Fibroblast of villous mesenchyme (primary cell): ENCODE data around the gene TMEM63C. TPM values are rescaled to one million over a fixed set of nuclear protein-coding genes. Genes with fewer than 3 reads are reported as not detected.

Experiments used
- DNase-seq: peaks from one replicate; pipeline ENCODE4 v3.0.0-alpha.2; 2010; ENCODE audit warnings: low read depth
- H3K4me3 ChIP-seq: 2 replicates; pipeline ENCODE4 v1.5.1; 2011; ENCODE audit warnings: low read depth, mild to moderate bottlenecking, low read length
- total RNA-seq: library from RNA; depleted of rRNA; stranded (reverse); fragments of >200 nt; gene quantifications from 2 replicates; pipeline ENCODE4 v1.2.3, GENCODE V29; 2012
- TF ChIP-seq, protein P1 (sequence below): IDR thresholded peaks from 2 replicates; pipeline ENCODE4 v1.5.1; 2012; ENCODE audit warnings: low read depth, mild to moderate bottlenecking, low read length; ENCODE audit not compliant: insufficient read depth

TMEM63C gene
- total RNA-seq, 1 donor = under 0.01 TPM

DNA sequence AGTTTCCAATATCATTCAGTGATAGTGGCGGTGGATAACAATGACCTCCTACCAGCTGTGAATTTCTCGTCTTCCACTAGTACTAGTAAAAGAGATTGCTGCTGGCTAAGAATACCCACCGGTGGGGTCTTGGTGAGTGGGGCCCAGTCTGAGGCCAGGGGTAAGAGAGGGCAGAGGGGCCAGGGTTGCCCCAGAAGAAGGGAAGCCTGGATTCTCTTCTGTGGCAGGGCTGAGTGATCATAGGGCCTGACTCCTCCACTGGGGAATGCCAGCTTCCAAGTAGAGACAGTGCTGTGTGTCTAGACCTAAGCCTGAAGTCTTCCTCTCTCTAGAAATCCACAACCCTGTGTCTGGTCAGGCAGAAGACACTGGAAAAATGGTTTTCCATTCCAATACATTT is 5.8 kb upstream of the TMEM63C start:
- no peak for DNase-seq
- H3K4me3 ChIP-seq = no peak overlapping the region
- TF ChIP-seq, protein P1, sequence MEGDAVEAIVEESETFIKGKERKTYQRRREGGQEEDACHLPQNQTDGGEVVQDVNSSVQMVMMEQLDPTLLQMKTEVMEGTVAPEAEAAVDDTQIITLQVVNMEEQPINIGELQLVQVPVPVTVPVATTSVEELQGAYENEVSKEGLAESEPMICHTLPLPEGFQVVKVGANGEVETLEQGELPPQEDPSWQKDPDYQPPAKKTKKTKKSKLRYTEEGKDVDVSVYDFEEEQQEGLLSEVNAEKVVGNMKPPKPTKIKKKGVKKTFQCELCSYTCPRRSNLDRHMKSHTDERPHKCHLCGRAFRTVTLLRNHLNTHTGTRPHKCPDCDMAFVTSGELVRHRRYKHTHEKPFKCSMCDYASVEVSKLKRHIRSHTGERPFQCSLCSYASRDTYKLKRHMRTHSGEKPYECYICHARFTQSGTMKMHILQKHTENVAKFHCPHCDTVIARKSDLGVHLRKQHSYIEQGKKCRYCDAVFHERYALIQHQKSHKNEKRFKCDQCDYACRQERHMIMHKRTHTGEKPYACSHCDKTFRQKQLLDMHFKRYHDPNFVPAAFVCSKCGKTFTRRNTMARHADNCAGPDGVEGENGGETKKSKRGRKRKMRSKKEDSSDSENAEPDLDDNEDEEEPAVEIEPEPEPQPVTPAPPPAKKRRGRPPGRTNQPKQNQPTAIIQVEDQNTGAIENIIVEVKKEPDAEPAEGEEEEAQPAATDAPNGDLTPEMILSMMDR = no peak

DNA sequence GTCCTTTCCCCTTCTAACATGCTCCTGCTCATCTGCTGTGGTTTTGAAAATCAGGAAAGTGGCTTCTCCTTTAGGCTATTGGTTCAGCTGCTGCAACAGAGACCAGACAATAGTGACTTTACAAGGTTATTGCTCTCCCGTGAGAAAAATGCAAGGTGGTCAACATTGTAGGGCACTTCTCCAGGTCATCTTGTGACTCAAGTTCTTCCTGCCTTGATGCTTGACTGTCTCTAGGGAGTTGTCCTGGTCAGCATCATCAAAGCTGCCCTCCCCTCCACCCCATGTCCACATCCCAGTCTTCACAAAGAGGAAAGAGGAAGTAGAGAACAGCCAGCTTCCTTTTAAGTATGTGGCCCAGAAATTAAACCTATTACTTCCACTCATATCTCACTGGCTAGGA is 3.9 kb upstream of the TMEM63C start:
- no peak overlapping the region for H3K4me3 ChIP-seq
- DNase-seq = no peak
- TF ChIP-seq, protein P1 = no peak

DNA sequence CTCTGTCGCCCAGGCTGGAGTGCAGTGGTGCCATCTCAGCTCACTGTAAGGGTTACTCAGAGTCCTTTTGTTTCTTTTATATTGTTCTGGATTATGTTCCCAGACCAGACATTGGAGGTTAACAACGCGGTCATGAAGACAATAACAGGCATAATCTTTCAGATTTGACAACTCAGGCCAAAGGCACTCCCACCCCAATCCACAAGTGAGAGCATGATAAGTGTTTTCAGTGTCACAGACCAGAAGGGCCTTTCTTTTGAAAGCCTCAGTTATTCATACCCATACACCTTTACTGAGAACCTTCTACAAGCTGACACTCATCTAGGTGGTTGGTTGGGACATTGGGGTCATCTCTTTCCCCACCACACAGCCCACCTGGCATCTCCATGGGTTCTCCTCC is 2.9 kb upstream of the TMEM63C start:
- no peak for DNase-seq
- no peak overlapping the region for H3K4me3 ChIP-seq
- TF ChIP-seq, protein P1 = no peak

DNA sequence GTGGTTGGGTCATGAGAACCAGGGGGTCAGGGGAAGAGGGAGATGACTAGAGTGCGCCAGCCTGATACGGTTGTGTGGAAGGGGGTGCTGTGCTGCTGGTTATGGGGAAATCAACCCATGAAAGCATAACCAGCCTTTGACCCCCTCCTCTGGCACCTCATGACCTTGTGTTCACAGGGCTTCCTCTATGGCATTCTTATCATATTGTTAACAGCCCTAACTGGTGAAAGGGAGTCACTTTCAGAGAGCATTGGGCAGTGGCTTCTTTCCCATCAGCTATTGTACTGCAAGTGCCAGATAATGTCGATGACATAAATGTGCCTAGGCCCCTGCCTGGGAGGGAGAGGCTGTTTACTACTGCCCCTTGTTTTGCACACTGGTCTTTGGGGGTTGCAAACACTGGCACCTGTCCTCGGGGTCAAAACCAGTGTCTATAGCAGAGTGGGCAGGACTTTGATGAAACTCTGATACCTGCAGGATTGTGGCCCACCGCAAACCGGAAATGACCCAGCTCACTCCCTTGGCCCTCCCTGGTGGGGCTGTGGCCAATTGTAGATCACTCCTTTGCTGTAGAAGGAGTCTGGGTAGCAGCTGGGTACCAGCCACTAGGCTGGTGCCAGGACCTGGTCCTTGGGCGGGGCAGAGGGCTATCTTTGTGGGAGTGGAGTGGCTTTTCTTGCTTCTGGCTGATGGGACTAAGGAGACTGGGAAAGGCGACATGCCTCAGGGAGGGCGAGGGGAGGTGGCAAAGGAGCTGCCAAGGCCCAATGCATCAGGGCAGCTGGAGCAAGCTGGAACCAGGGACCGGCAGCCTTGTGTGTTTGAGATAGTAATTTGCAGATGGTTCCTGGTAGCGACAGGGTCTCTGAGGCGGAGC is 634 bp upstream of the TMEM63C start:
- H3K4me3 ChIP-seq = no peak overlapping the region
- TF ChIP-seq, protein P1 = no peak
- no peak for DNase-seq

DNA sequence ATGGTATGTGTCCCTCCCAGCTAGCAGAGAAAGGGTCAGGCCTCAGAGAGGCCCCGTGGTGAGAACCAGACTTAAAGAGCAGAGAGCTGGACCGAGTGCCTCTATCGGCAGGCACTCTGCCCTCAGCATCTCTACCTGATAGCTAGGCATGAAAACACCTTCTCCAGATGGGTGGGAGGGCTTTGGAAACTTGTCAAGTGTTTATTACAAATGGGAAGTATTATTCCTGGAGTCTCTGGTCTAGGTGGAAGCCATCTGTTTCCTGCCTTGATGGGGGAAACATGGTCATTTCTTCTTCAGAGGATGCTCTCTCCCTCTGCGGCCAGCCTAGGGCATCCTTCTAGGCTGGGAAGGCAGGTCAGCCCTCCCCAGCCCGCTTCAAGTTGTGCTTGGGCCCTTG is 2.3 kb downstream of the TMEM63C start:
- H3K4me3 ChIP-seq = no peak overlapping the region
- TF ChIP-seq, protein P1 = no peak
- DNase-seq = no peak

DNA sequence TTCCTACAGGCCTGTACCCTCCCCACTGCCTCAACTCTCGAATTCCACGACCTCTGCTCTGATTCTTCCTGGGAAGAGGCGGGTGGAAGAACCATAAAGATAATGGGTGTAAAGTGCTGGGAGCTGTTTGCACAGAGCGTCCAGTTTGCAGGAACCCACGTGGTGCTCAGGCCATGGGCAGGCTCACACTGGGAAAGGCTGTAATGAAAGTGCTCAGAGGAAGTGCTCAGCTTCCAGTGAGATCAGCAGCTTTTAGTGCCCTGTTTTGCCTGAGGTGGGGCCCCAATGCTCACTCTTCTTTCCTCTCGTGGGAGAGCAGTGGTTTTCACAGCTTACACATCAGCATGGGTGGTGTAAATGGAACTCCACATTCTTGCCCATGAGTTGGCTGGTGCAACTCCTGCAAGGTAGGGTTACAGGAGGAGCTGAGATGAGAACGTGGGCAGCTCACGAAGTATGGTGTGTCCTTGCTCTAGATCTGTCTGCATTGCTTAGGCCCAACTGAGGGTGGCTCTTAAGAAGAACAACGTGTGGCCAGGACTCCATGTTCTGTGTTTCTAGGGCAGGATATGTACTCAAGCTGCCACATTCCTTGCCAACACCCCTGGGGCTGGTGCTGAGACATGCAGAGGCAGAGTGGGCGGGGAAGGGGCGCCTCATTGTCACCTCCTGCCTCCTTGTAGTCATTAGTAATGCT is 2.9 kb downstream of the TMEM63C start:
- DNase-seq = peak; percentile 3
- no peak overlapping the region for H3K4me3 ChIP-seq
- TF ChIP-seq, protein P1 = no peak
